Ramos (cell line): ENCODE data around the gene CAMK1D.

ENCODE experiments used
- in situ Hi-C: fragments of 300-500 bp; cut with MboI; formaldehyde crosslinking; loops from one replicate; pipeline ENCODE4 v1.14.3; 2022; ENCODE audit warnings: low sequenced_read_pairs; ENCODE audit not compliant: unreplicated experiment

Gene CAMK1D

GRCh38 chr10:12583891-12584595 is 234.7 kb downstream of the CAMK1D start:
- in situ Hi-C loops = no loop called here

GRCh38 chr10:12586741-12587140 is 237.4 kb downstream of the CAMK1D start:
- in situ Hi-C loops = no loop called here

- in situ Hi-C loops = no loop called here
Observed at GRCh38 chr10:12587451-12587888, 238.1 kb downstream of the CAMK1D start.

DNA sequence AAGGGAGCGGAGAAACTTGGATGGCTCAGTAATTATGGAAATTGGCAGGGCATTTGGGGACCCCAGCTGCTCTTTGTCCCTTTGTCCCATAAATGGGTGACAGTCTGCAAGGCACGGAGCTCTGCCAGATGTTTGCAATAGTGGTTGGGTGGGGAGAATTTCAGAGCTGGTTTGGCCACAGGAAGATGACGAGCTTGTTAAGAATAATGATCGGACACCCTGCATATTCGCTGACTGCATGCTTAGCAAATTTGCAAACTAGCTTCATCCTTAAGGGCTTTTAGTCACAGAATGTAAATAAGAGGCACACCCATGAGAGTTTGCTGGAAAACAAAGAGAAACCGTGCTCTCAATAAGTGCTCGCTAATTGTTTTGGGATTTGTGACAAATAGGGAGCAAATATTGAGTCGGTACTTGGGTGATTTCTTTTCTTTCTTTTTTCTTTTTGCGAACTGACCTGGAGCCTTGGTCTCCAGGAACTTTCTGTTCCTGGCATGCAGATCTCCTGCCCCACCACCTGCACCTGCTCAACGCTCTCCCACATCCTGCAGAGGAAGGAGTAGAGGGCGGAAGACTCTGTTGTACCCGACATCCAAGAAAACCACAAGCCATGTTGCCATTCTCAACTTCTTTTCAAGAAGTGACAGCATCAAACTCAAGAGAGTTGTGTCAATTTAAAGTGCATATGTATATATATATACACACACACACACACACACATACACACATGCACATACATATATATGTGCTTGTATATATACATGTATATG is 238.9 kb downstream of the CAMK1D start:
- in situ Hi-C loops = no loop called here

GRCh38 chr10:12589291-12589690 is 239.9 kb downstream of the CAMK1D start:
- in situ Hi-C loops = no loop called here

GRCh38 chr10:12589791-12590190 is 240.4 kb downstream of the CAMK1D start:
- in situ Hi-C loops = no loop called here

DNA sequence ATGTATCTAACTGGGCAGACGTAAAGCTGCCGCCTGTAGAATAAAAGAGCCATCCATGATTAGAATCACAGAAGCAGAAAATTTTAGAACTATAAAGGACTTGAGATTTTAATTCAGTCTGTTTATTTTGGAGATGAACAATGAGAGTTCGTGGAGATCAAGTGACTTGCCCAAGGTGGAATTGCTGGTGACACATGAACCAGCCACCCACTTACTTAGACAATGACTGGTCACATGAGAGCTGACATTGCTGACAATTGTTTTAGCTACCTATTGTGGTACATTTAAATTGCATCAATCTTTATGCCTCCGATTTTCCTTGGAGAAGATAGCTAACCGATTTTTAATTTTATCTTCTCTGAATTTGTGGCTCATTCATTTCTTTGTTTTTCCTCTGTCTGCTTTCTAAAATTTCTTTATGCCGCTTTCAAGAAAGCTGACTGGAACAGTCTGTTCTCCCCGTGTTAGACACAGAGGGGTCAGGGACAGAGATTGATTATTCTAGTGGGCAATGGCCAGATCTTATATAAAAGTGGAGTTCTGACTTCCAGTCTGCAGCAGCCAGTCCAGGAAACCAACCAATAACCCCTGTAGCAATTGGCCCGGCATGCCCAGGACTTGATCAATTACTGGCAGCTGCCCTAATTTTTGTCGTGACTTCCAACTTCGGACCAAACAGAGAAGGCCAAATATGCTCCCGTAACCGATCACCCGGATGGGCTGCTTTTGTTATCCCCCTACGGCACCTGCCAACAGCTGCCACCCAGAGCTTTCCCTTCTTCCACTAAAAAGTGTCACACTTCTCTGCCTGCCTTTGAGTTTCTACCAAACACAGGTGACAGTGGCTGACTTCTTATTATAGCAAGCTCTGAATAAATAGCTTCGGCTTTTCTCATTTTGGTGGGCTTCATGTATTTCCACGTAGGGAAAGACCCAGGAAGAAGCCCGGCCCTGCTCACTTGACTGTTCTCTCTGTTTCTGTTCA is 241.6 kb downstream of the CAMK1D start:
- in situ Hi-C loops = no loop called here

- in situ Hi-C loops = no loop called here
Observed at GRCh38 chr10:12592967-12593366, 243.6 kb downstream of the CAMK1D start.

DNA sequence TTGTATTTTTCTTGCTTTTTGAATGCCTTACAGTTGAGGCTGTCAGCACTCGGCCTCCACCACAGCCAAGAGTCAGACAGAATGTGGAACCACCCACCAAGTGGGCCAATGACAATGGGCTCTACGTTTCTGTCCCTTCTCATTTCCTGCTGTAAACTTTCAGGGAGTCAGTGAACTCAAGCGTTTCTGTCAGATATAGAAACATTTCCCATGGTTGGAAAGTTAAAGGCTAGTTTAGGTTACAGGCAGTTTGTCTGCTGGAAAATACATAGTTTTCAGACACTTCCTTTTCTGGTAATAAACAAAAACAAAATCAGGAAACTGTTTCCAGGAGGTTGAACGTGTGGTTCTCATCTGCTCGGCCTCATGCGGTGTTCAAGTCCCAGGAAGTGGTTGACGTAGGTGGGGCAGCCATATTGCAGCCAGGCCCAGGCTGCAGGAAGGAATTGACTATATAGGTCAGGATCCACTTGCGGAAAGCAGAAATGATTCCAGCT is 245.1 kb downstream of the CAMK1D start:
- in situ Hi-C loops = no loop called here

DNA sequence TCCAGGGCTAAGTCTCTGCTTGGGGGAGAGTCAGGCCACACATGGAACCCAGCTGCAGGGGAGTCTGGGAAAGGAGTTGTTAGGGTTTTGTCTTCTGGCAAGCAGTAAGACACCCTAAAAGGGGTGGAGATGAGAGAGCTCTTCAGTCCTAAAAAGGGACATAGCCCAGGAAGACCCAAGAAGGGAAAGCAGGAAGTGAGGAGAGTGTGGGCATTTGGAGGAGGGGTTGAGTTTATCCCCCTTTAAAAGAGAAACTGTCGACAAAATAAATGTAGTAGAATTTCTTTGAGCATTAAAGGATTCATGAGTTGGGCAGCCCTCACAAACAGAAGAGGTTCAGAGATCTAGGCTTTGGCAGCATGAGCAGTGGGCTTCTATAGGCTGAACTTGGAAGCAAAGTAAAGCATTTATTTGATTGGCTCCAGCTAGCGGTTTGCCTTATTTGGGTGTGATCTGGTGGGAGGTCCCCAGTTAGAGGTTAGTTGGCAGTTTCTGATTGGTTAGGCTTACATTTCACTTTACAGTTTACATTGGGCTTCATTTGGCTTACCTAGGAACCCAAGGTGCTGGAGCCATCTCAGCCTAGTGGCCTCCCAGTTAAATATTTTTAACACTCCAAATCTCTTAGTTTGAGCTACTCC is 246.7 kb downstream of the CAMK1D start:
- in situ Hi-C loops = no loop called here

- in situ Hi-C loops = no loop called here
Observed at GRCh38 chr10:12597176-12597575, 247.8 kb downstream of the CAMK1D start.

DNA sequence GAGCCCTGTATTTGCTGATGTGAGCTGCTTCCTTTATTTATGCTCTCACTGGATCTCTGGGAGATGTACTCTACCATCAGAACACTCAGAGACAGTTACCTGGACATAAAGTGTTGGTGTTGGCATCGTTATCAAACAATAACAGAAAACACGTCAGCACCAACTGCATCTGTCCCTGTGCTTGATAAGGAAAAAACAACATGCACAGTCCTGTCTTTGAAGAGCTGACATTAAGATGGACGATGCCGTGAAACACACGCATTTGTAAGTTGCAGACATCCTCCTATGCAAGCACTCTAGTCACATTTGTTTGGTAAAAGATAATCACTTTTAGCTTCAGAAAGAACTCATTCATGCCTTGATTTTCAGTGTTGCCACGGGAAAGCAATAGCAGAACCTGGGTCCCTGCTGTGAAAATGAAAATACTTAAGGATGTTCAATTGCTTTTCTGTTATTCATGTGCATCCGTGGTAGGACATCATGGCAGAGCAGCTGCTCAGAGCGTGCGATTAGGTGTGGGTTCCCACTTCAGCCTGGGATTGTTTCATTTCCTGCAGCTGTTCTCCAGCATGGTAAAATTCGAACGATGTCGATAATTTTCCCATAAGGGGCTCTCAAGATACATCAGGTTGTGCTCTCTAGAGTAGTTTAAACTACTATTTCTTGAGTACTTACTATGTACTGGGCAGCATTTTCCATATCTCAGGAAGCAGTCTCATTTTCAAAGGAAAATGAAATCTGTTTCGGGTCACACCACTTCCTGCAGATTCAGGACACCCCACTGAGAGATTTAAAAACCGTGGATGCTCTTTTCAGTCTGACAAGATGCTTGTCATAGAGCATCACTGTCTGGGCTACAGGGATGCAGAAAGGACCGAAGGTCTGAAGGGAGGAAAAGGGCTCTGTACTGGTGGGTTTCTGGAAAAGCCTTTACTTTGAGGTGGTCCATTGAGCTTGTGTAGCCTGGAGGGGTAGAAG is 248.7 kb downstream of the CAMK1D start:
- in situ Hi-C loops = no loop called here

GRCh38 chr10:12600652-12601051 is 251.3 kb downstream of the CAMK1D start:
- in situ Hi-C loops = no loop called here

- in situ Hi-C loops = no loop called here
Observed at GRCh38 chr10:12602521-12602920, 253.2 kb downstream of the CAMK1D start.

GRCh38 chr10:12603766-12604470 is 254.6 kb downstream of the CAMK1D start:
- in situ Hi-C loops = no loop called here

DNA sequence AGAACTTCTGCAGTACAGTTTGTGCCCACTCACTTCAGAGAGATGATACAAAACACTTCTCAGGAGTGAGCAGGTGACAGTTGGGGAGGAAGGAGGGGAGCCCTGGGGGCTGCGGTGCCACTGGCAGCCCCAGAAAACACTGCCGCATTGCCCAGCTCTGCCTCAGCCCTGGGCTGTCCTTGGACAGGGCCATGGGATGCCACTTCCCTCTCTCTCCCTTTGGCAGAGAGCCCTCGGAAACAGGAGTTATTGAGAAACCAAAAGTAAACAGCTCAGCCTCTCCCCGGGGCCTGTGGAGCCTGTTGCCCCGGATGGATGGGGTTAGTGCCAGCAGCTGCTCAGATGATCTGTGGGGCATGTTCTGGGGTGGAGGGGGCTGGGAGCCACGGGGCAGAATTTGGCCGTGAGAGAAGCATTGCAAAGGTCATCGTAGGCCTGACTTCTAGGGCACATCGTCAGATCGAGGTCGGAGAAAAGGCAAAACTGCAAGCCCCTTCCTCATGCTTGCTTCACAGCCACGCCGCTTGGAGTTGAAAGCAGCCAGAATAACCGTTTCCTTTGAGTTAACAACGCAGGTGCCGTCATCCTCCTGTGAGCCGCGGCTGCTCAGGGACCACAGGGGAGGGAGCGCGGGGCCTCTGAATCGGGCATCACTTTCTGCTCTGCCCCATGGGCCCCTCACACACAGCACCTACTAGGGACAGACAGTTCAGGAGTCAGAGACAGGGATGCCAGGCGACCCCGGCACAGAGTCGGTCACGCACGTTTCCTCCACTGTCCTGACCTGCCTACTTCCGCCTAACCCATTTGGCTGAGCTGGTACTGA is 256.4 kb downstream of the CAMK1D start:
- in situ Hi-C loops = no loop called here

DNA sequence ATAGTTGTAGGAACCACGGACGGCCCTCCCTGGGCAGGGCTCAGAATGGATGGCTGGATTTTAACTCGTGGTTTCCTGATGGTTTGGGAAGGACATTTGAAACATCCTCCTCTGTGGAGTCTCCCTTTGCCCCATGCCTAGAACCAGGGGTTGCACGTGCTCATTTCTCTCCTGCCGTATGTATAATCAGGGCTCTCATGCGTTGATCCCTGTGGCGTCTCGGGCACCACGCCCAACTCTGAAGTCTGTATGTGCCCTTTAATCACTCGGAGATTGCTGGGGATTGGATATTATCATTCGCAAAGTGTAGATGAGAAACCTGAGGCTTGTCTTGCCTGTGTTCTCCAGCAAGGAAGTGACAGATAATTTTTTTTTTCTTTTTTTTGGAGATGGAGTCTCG is 257.1 kb downstream of the CAMK1D start:
- in situ Hi-C loops = no loop called here
